B cell (primary cell): ENCODE measurements around the gene RPL10. TPM values are rescaled to one million over a fixed set of nuclear protein-coding genes. Genes with fewer than 3 reads are reported as not detected.

Experiments used
- ATAC-seq: fragments of 200-7000 bp; cut with Tn5 transposase; one replicate; pipeline ENCODE4 v1.10.0; 2021; ENCODE audit warnings: low read depth, mild to moderate bottlenecking, moderate number of reproducible peaks, moderate library complexity
- CTCF ChIA-PET: fragments of 350-600 bp; sonication (Branson Sonifier 250); formaldehyde crosslinking; loops from one replicate; lab custom pipeline; 2021; ENCODE audit warnings: antibody characterized with exemption, inconsistent platforms; lab: Charles Lee
- POLR2A ChIA-PET: fragments of 350-600 bp; sonication (Branson Sonifier 250); formaldehyde crosslinking; loops from one replicate; lab custom pipeline; 2021; ENCODE audit warnings: antibody characterized with exemption; lab: Charles Lee
- DNase-seq: peaks from one replicate; pipeline ENCODE4 v3.0.0; 2013
- H2AFZ ChIP-seq: 2 replicates; pipeline ENCODE4 v1.6.1; 2012; ENCODE audit warnings: mild to moderate bottlenecking, low read depth, low read length; ENCODE audit not compliant: insufficient read depth, poor library complexity, severe bottlenecking
- H3K27ac ChIP-seq, 2 donors: 1 replicate in 1 of 2; 2 replicates in 1 of 2; pipeline ENCODE4 v1.5.1; 2012 to 2013; ENCODE audit warnings: low read length in 2 of 2, mild to moderate bottlenecking in 2 of 2, moderate library complexity in 1 of 2
- H3K27me3 ChIP-seq, 4 experiments: fragments of 200-600 bp in 1 of 4; sonication (generic) in 1 of 4; replicated peaks in 1 of 4; 1 replicate in 2 of 4; 2 replicates in 2 of 4; pipeline versions ENCODE4 v1.6.1 to v1.7.0; 2013 to 2016; ENCODE audit warnings: low read length in 3 of 4, mild to moderate bottlenecking in 2 of 4, mixed read lengths in 1 of 4, moderate library complexity in 1 of 4; ENCODE audit not compliant: insufficient read depth in 4 of 4, control insufficient read depth in 3 of 4; ENCODE audit errors: control extremely low read depth in 1 of 4
- H3K36me3 ChIP-seq, 2 experiments: replicated peaks in 1 of 2; 1 replicate in 1 of 2; 2 replicates in 1 of 2; pipeline versions ENCODE4 v1.6.1 to v1.7.1; 2013; ENCODE audit warnings: low read length in 1 of 2; ENCODE audit not compliant: insufficient read depth in 2 of 2, control insufficient read depth in 1 of 2; ENCODE audit errors: control extremely low read depth in 1 of 2, extremely low read depth in 1 of 2
- H3K4me1 ChIP-seq, 2 donors: fragments of 200-600 bp in 1 of 2; sonication (generic) in 1 of 2; 1 replicate in 1 of 2; 2 replicates in 1 of 2; pipeline versions ENCODE4 v1.5.1 to v1.6.1; 2013 to 2017; ENCODE audit warnings: low read length in 2 of 2; ENCODE audit not compliant: control insufficient read depth in 2 of 2, insufficient read depth in 2 of 2
- H3K4me2 ChIP-seq: replicated peaks from 2 replicates; pipeline ENCODE3; 2012; ENCODE audit warnings: mild to moderate bottlenecking, low read depth, low read length; ENCODE audit not compliant: poor library complexity, severe bottlenecking
- H3K4me3 ChIP-seq, 5 experiments: fragments of 200-600 bp in 1 of 5; sonication (generic) in 1 of 5; 1 replicate in 3 of 5; 2 replicates in 2 of 5; pipeline versions ENCODE4 v1.5.1 to v1.7.0; 2011 to 2016; ENCODE audit warnings: low read length in 4 of 5, mild to moderate bottlenecking in 4 of 5, low read depth in 2 of 5, control low read depth in 1 of 5, moderate library complexity in 1 of 5; ENCODE audit not compliant: insufficient read depth in 1 of 5; ENCODE audit errors: control extremely low read depth in 1 of 5, extremely low read depth in 1 of 5
- H3K79me2 ChIP-seq: fragments of 200-600 bp; sonication (generic); one replicate; pipeline ENCODE4 v1.6.0; 2016; ENCODE audit warnings: low read length; ENCODE audit not compliant: control insufficient read depth, insufficient read depth
- H3K9ac ChIP-seq: fragments of 200-600 bp; sonication (generic); 2 replicates; pipeline ENCODE4 v1.6.1; 2017; ENCODE audit warnings: mild to moderate bottlenecking, low read length, moderate library complexity
- H3K9me3 ChIP-seq, 3 donors: one replicate each; pipeline versions ENCODE4 v1.6.1 to v1.7.1; 2013; ENCODE audit warnings: low read length in 2 of 3; ENCODE audit not compliant: control insufficient read depth in 2 of 3, insufficient read depth in 1 of 3; ENCODE audit errors: control extremely low read depth in 1 of 3
- H4K20me1 ChIP-seq: 2 replicates; pipeline ENCODE4 v1.6.0; 2012; ENCODE audit warnings: mild to moderate bottlenecking, low read length; ENCODE audit not compliant: insufficient read depth, control insufficient read depth, poor library complexity, severe bottlenecking
- H3K27ac Mint-ChIP-seq: one replicate; pipeline ENCODE4 v1.8.0; 2021; ENCODE audit warnings: mixed read lengths
- H3K27me3 Mint-ChIP-seq: one replicate; pipeline ENCODE4 v1.8.0; 2021; ENCODE audit warnings: mixed read lengths
- H3K4me1 Mint-ChIP-seq: one replicate; pipeline ENCODE4 v1.8.0; 2021; ENCODE audit warnings: mixed read lengths
- H3K4me3 Mint-ChIP-seq: one replicate; pipeline ENCODE4 v1.8.0; 2021; ENCODE audit warnings: mixed read lengths
- H3K9me3 Mint-ChIP-seq: one replicate; pipeline ENCODE4 v1.8.0; 2022; ENCODE audit warnings: mixed read lengths; ENCODE audit not compliant: insufficient read depth
- CTCF ChIP-seq: fragments of 200-600 bp; IDR thresholded peaks from one replicate; pipeline ENCODE4 v1.8.0; 2022; ENCODE audit warnings: antibody characterized with exemption, mild to moderate bottlenecking
- EZH2 ChIP-seq: IDR thresholded peaks from 2 replicates; pipeline ENCODE4 v1.6.1; 2012; ENCODE audit warnings: borderline replicate concordance, low read depth, mild to moderate bottlenecking, moderate library complexity, low read length; ENCODE audit not compliant: insufficient read depth, poor library complexity, severe bottlenecking
- WGBS: methylation state at CpG from one replicate; pipeline ENCODE4 v1.1.5; 2013; ENCODE audit warnings: missing lambda C conversion rate; ENCODE audit not compliant: insufficient coverage; 5-methylcytosine and 5-hydroxymethylcytosine counted together
- intact Hi-C: fragments of 100-400 bp; cut with micrococcal nuclease; formaldehyde crosslinking; loops from one replicate; pipeline ENCODE4 v1.10.0; 2022
- polyA plus RNA-seq: library from polyadenylated mRNA; depleted of rRNA; stranded (reverse); fragments of >200 nt; gene quantifications from 2 replicates; pipeline ENCODE4 v1.2.3, GENCODE V29; 2012
- total RNA-seq, 2 donors: library from RNA; stranded (reverse); fragments of 120-200 nt in 1 of 2; gene quantifications; 1 replicate in 1 of 2; 2 replicates in 1 of 2; pipeline versions ENCODE4 v1.2.3 to v1.2.4, GENCODE V29; 2013 to 2022

The RPL10 gene
- total and polyA plus RNA-seq, 2 donors (not counting 1 experiment from before 2014, with no cell fraction given), result 4,073 to 16,482 TPM

- Mint-ChIP-seq H3K27ac (peak overlapping the region; percentile 99), H3K9me3 (no peaks in the 10 kb centered on the region), H3K4me3 (peak overlapping the region; percentile 99), H3K4me1 (peaks cover 17% of the 10 kb centered on the region), H3K27me3 (no peaks in the 10 kb centered on the region)
- Histone ChIP-seq H2AFZ (no peak overlapping the region), H3K4me2 (peak overlapping the region; percentile 81), H3K4me3 (peak overlapping the region; percentile 63 to 96 (median 78)), H3K9me3 (no peaks in the 10 kb centered on the region), H3K79me2 (no peaks in the 10 kb centered on the region), H4K20me1 (peaks cover 30% of the 10 kb centered on the region), H3K27me3 (no peaks in the 10 kb centered on the region), H3K36me3 (peaks cover 0 to 24% of the 10 kb centered on the region in 2 experiments), H3K4me1 (peaks cover 12 to 20% of the 10 kb centered on the region in 2 donors), H3K9ac (peak overlapping the region; percentile 86), H3K27ac (peak overlapping the region; percentile 99 to 100)
- WGBS, result 2% methylated on average over 34 of the region's 49 CpGs
- CTCF ChIA-PET, result interaction anchor here (0.6 to 3.2 kb wide), 14 partner anchors 11 to 134 kb away, joined by 3 to 17 read pairs (median 4); partner anchors contain the start of genes DNASE1L1, FAM3A, FLNA and SLC10A3
- peak; percentile 35 for ATAC-seq
- POLR2A ChIA-PET, result interaction anchor here (0.7 to 3.4 kb wide), 17 partner anchors 11 to 472 kb away, joined by 3 to 31 read pairs (median 6); partner anchors contain the start of genes ARHGAP4, ATP6AP1, DNASE1L1 and EMD
- TF ChIP-seq EZH2 (no peak), CTCF (peak; percentile 76)
- intact Hi-C loops, result loop anchor here (5.0 kb wide), 2 partner anchors 93 to 118 kb away; partner anchors contain the start of genes FAM3A and SLC10A3
- peak; percentile 88 for DNase-seq
Measured at GRCh38 chrX:154398668-154399526, 720 bp downstream of the RPL10 start.
